ENCODE measurements around the gene YIPF7. TPM values are rescaled to one million over a fixed set of nuclear protein-coding genes. Genes with fewer than 3 reads are reported as not detected.

YIPF7 gene
- total and polyA plus RNA-seq, 10 of the 15 experiments (the other 5 are each of a cell fraction or from before 2014, with no cell fraction given) = 0.39 TPM; not detected in 9

GRCh38 chr4:44632089-44632488, 19.3 kb downstream of the YIPF7 start:
- WGBS (ENCODE audit: insufficient coverage, insufficient replicate concordance, low lambda C conversion rate, missing lambda C conversion rate) = 25% methylated on average over 4 of the region's 4 CpGs
- Histone ChIP-seq H3K9ac (ENCODE audit: control insufficient read depth, insufficient read depth, low read length) (no peak overlapping the region), H3K4me3 (no peak overlapping the region), H3K4me1 (ENCODE audit: control insufficient read depth, insufficient read depth, low read length) (no peaks in the 10 kb centered on the region), H3K27me3 (replicated peaks in 1 of 2; ENCODE audit: control insufficient read depth in 2 of 2, insufficient read depth in 2 of 2, low read length in 1 of 2) (no peaks in the 10 kb centered on the region), H3K79me2 (ENCODE audit: control insufficient read depth, insufficient read depth, low read length) (no peaks in the 10 kb centered on the region), H2AFZ (ENCODE audit: control insufficient read depth, low read depth, low read length) (no peak overlapping the region), H3K4me2 (ENCODE audit: control insufficient read depth, insufficient read depth) (no peak overlapping the region), H3K36me3 (ENCODE audit: control insufficient read depth in 2 of 2, insufficient read depth in 2 of 2, low read length in 1 of 2) (no peaks in the 10 kb centered on the region), H3K27ac (ENCODE audit: control insufficient read depth, insufficient read depth) (no peak overlapping the region), H3K9me3 (replicated peaks; ENCODE audit: control insufficient read depth, insufficient read depth, low read length) (no peaks in the 10 kb centered on the region), H4K20me1 (ENCODE audit: control insufficient read depth, insufficient read depth) (no peaks in the 10 kb centered on the region)
- in situ Hi-C loops (cut with MboI) = no loop called here
- BruUV-seq (replicated peaks) = no TSS peak
- intact Hi-C loops (cut with micrococcal nuclease; ENCODE audit: unreplicated experiment) = no loop called here
- no peak for DNase-seq (ENCODE audit: low read depth, low spot score)
- no peak for FAIRE-seq
- ChIA-PET POLR2A (no interaction called here), CTCF (no interaction called here), SMC1A (ENCODE audit: uncharacterized antibody, unreplicated experiment) (no interaction called here), RAD21 (ENCODE audit: unreplicated experiment) (interaction anchor here (1.3 kb wide), 1 partner anchor 1500 kb away, joined by 3 read pairs; no protein-coding TSS in a partner anchor)
- 0 out of 6 replicates have a peak, but pooled peaks of 1 of the 3 experiments have one; percentile 0 for TF ChIP-seq CTCF (IDR thresholded peaks at IDR 0.05 in 2 of 3, conservative IDR thresholded peaks at IDR 0.05 in 1 of 3; ENCODE audit: control insufficient read depth in 2 of 3, extremely low read depth in 1 of 3, insufficient read depth in 1 of 3, low read depth in 3 of 3, low read length in 3 of 3)
- TF ChIP-seq CUX1 (IDR thresholded peaks at IDR 0.05; ENCODE audit: insufficient replicate concordance, low read depth, low read length) = no peak
- no peak for TF ChIP-seq PAX5 (IDR thresholded peaks at IDR 0.05; ENCODE audit: borderline replicate concordance, low read depth, low read length)
- TF ChIP-seq MLLT1 (IDR thresholded peaks at IDR 0.05) = no peak
- no peak for ATAC-seq
